ENCODE measurements around the gene TTC39A. TPM values are rescaled to one million over a fixed set of nuclear protein-coding genes. Genes with fewer than 3 reads are reported as not detected.

Gene TTC39A
- total RNA-seq (2022; extraction: Qiagen RNA extraction) = 1.4 to 2.9 TPM (median 2.3 TPM) in 5 replicates

GRCh38 chr1:51330331-51331201, at the start of gene TTC39A:
Gene TTC39A (minus strand): TSS chr1:51330562. CDS start chr1:51330477, 85 bp downstream.

Other genes with a start within 250 kb of the TTC39A start
- gene C1orf185, start 228.3 kb downstream of the TTC39A start, total RNA-seq (2022; extraction: Qiagen RNA extraction) = not detected in 5 replicates
- gene RNF11, start 94.3 kb downstream of the TTC39A start, total RNA-seq (2022; extraction: Qiagen RNA extraction) = 19.6 to 35.6 TPM (median 25.4 TPM) in 5 replicates
- 9.2 to 15.8 TPM (median 11.6 TPM) in 5 replicates for gene EPS15, start 188.7 kb upstream of the TTC39A start, total RNA-seq (2022; extraction: Qiagen RNA extraction)

Data from A549 treated with AZD2906 at 1 μM for 4 hours (cell line).